HG03108 (cell line): ENCODE data around the gene MPP2.
"Not testable (repeated sequence)": the region's sequence is repeated elsewhere in the genome, so short reads cannot be mapped to it uniquely, and the experiment has no call there.

Experiments used
- ATAC-seq: cut with Tn5 transposase; IDR thresholded peaks from one replicate; pipeline ENCODE4 v1.9.1; 2021; ENCODE audit warnings: moderate library complexity; ENCODE audit not compliant: unreplicated experiment

Gene MPP2

GRCh38 chr17:43905400-43905984 is 1.8 kb downstream of the MPP2 start:
- no peak for ATAC-seq

- no peak for ATAC-seq
Observed at GRCh38 chr17:43901861-43902589, 5.3 kb downstream of the MPP2 start.

GRCh38 chr17:43900858-43901754 is 6.2 kb downstream of the MPP2 start:
- no peak for ATAC-seq

- no peak for ATAC-seq
Observed at GRCh38 chr17:43900183-43900857, 7.0 kb downstream of the MPP2 start.

- no peak for ATAC-seq
Observed at GRCh38 chr17:43898446-43898845, 8.9 kb downstream of the MPP2 start.

- ATAC-seq, result no peak
Observed at GRCh38 chr17:43897831-43898230, 9.5 kb downstream of the MPP2 start.

- not testable (repeated sequence) for ATAC-seq
Observed at GRCh38 chr17:43894494-43894893, 12.8 kb downstream of the MPP2 start.

- ATAC-seq, result no peak
Observed at GRCh38 chr17:43892647-43892952, 14.7 kb downstream of the MPP2 start.

- ATAC-seq, result no peak
Observed at GRCh38 chr17:43891851-43892646, 15.3 kb downstream of the MPP2 start.

- no peak for ATAC-seq
Observed at GRCh38 chr17:43890240-43890639, 17.1 kb downstream of the MPP2 start.

- ATAC-seq, result no peak
Observed at GRCh38 chr17:43888548-43888947, 18.8 kb downstream of the MPP2 start.

GRCh38 chr17:43882761-43883415 is 24.4 kb downstream of the MPP2 start:
- ATAC-seq, result no peak

GRCh38 chr17:43881758-43882505 is 25.4 kb downstream of the MPP2 start:
- ATAC-seq, result no peak

- ATAC-seq, result no peak
Observed at GRCh38 chr17:43881181-43881580, 26.2 kb downstream of the MPP2 start.

- no peak for ATAC-seq
Observed at GRCh38 chr17:43880420-43880991, 26.8 kb downstream of the MPP2 start.

GRCh38 chr17:43879723-43880419 is 27.5 kb downstream of the MPP2 start:
- no peak for ATAC-seq

GRCh38 chr17:43878260-43879175 is 28.8 kb downstream of the MPP2 start:
- no peak for ATAC-seq
